WERI-Rb-1 (cell line): Measurements from ENCODE around the gene CEP250.

Experiments
- DNase-seq: peaks from one replicate; pipeline ENCODE4 v3.0.0-alpha.2; 2020
- H3K27ac ChIP-seq: fragments of 250-450 bp; sonication (Bioruptor Pico); 2 replicates; pipeline ENCODE4 v1.5.1; 2020; ENCODE audit warnings: mild to moderate bottlenecking, moderate library complexity
- H3K27me3 ChIP-seq: fragments of 250-450 bp; sonication (Bioruptor Pico); 2 replicates; pipeline ENCODE4 v1.5.1; 2021; ENCODE audit warnings: mild to moderate bottlenecking, low read depth, moderate library complexity; ENCODE audit not compliant: insufficient read depth, severe bottlenecking
- H3K36me3 ChIP-seq: fragments of 250-450 bp; sonication (Bioruptor Pico); 2 replicates; pipeline ENCODE4 v1.5.1; 2020; ENCODE audit warnings: mild to moderate bottlenecking, moderate library complexity
- H3K4me3 ChIP-seq: 2 replicates; pipeline ENCODE4 v1.5.1; 2011; ENCODE audit warnings: low read depth, mild to moderate bottlenecking, control low read depth, low read length
- H3K9me3 ChIP-seq: fragments of 250-450 bp; sonication (Bioruptor Pico); 2 replicates; pipeline ENCODE4 v1.5.1; 2021; ENCODE audit warnings: mild to moderate bottlenecking, moderate library complexity; ENCODE audit not compliant: severe bottlenecking
- TF ChIP-seq, protein P1 (sequence below): IDR thresholded peaks from 2 replicates; pipeline ENCODE4 v1.5.1; 2011; ENCODE audit warnings: low read depth, mild to moderate bottlenecking, control low read depth, inconsistent platforms, low read length

CEP250 gene

DNA sequence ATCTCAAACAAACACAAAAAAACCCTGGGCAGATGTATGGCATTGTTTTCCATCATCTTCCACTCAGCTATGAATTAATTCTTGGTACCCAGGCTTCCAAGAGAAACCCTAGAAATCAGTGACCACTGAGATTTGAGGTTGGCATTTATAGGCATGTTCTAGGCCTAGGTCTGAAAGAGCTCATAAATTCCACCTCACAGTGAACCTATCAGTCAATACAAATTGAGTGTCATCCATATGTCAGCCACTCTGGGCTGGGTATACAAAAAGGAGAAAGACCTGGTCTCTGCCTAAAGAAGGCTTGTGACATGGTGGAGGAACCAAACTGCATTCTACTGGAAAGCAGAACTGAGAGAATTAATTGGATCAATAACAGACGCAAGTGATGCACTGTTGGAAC lies 43.9 kb downstream of the CEP250 start:
- no peak overlapping the region for H3K4me3 ChIP-seq
- TF ChIP-seq, protein P1, sequence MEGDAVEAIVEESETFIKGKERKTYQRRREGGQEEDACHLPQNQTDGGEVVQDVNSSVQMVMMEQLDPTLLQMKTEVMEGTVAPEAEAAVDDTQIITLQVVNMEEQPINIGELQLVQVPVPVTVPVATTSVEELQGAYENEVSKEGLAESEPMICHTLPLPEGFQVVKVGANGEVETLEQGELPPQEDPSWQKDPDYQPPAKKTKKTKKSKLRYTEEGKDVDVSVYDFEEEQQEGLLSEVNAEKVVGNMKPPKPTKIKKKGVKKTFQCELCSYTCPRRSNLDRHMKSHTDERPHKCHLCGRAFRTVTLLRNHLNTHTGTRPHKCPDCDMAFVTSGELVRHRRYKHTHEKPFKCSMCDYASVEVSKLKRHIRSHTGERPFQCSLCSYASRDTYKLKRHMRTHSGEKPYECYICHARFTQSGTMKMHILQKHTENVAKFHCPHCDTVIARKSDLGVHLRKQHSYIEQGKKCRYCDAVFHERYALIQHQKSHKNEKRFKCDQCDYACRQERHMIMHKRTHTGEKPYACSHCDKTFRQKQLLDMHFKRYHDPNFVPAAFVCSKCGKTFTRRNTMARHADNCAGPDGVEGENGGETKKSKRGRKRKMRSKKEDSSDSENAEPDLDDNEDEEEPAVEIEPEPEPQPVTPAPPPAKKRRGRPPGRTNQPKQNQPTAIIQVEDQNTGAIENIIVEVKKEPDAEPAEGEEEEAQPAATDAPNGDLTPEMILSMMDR = no peak
- no peaks in the 10 kb centered on the region for H3K27me3 ChIP-seq
- H3K27ac ChIP-seq = no peak overlapping the region
- no peak for DNase-seq
- no peaks in the 10 kb centered on the region for H3K9me3 ChIP-seq
- peaks cover 88% of the 10 kb centered on the region for H3K36me3 ChIP-seq

DNA sequence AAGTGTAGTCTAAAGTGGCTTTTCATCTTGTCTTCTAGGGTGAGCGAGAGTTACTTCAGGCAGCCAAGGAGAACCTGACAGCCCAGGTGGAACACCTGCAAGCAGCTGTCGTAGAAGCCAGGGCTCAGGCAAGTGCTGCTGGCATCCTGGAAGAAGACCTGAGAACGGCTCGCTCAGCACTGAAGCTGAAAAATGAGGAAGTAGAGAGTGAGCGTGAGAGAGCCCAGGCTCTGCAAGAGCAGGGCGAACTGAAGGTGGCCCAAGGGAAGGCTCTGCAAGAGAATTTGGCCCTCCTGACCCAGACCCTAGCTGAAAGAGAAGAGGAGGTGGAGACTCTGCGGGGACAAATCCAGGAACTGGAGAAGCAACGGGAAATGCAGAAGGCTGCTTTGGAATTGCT lies 47.0 kb downstream of the CEP250 start:
- no peak for DNase-seq
- Histone ChIP-seq H3K36me3 (peaks cover 83% of the 10 kb centered on the region), H3K9me3 (no peaks in the 10 kb centered on the region), H3K27ac (no peak overlapping the region), H3K27me3 (no peaks in the 10 kb centered on the region), H3K4me3 (no peak overlapping the region)
- TF ChIP-seq, protein P1 = no peak

DNA sequence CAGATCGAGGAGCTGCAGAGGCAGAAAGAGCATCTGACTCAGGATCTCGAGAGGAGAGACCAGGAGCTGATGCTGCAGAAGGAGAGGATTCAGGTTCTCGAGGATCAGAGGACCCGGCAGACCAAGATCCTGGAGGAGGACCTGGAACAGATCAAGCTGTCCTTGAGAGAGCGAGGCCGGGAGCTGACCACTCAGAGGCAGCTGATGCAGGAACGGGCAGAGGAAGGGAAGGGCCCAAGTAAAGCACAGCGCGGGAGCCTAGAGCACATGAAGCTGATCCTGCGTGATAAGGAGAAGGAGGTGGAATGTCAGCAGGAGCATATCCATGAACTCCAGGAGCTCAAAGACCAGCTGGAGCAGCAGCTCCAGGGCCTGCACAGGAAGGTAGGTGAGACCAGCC lies 47.9 kb downstream of the CEP250 start:
- H3K27ac ChIP-seq = no peak overlapping the region
- TF ChIP-seq, protein P1 = no peak
- peaks cover 73% of the 10 kb centered on the region for H3K36me3 ChIP-seq
- H3K9me3 ChIP-seq = no peaks in the 10 kb centered on the region
- DNase-seq = no peak
- no peaks in the 10 kb centered on the region for H3K27me3 ChIP-seq
- H3K4me3 ChIP-seq = no peak overlapping the region

DNA sequence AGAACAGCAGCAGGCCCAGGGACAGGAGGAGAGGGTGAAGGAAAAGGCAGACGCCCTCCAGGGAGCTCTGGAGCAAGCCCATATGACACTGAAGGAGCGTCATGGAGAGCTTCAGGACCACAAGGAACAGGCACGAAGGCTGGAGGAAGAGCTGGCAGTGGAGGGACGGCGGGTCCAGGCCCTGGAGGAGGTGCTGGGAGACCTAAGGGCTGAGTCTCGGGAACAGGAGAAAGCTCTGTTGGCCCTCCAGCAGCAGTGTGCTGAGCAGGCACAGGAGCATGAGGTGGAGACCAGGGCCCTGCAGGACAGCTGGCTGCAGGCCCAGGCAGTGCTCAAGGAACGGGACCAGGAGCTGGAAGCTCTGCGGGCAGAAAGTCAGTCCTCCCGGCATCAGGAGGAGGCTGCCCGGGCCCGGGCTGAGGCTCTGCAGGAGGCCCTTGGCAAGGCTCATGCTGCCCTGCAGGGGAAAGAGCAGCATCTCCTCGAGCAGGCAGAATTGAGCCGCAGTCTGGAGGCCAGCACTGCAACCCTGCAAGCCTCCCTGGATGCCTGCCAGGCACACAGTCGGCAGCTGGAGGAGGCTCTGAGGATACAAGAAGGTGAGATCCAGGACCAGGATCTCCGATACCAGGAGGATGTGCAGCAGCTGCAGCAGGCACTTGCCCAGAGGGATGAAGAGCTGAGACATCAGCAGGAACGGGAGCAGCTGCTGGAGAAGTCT lies 48.6 kb downstream of the CEP250 start:
- H3K27ac ChIP-seq = no peak overlapping the region
- no peak for DNase-seq
- H3K36me3 ChIP-seq = peaks cover 66% of the 10 kb centered on the region
- H3K9me3 ChIP-seq = no peaks in the 10 kb centered on the region
- TF ChIP-seq, protein P1 = no peak
- H3K27me3 ChIP-seq = no peaks in the 10 kb centered on the region
- H3K4me3 ChIP-seq = no peak overlapping the region

DNA sequence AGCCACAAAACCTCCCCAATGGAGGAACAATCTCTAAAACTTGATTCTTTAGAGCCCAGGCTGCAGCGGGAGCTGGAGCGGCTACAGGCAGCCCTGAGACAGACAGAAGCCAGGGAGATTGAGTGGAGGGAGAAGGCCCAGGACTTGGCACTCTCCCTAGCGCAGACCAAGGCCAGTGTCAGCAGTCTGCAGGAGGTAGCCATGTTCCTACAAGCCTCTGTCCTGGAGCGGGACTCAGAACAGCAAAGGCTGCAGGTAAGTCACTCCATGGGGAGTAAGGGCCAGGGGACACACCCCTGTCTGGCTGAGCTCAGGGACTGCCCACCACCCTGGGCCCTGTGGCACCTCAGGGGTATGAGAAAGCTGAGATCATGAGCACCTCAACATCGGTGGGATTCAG lies 49.4 kb downstream of the CEP250 start:
- Histone ChIP-seq H3K4me3 (no peak overlapping the region), H3K27me3 (no peaks in the 10 kb centered on the region), H3K9me3 (no peaks in the 10 kb centered on the region), H3K36me3 (peaks cover 65% of the 10 kb centered on the region), H3K27ac (no peak overlapping the region)
- TF ChIP-seq, protein P1 = no peak
- DNase-seq = no peak

DNA sequence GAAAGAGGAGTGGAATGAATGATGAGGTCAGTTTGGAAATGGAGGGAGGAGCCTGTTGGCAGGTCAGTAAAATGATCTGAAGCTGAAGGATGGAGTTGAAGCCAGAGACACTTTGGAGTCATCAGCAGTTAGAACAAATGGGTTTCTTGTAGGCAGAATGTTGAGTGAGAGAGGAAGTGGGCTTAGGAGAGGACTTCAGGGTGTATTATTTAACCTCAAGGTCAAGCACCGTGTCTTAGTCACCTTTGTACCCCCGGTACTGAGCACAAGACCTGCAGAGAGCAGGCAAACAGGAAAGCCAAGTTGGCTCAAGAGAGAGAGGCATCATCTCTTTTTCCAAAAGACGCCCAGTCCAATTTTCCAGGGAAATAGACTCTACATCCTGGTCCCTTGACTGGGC lies 50.8 kb downstream of the CEP250 start:
- no peaks in the 10 kb centered on the region for H3K9me3 ChIP-seq
- TF ChIP-seq, protein P1 = no peak
- no peaks in the 10 kb centered on the region for H3K27me3 ChIP-seq
- DNase-seq = no peak
- no peak overlapping the region for H3K27ac ChIP-seq
- H3K4me3 ChIP-seq = no peak overlapping the region
- H3K36me3 ChIP-seq = peaks cover 68% of the 10 kb centered on the region
